Hepatic stellate cell (primary cell): ENCODE measurements around the gene RAP2A.

ENCODE experiments used
- DNase-seq: peaks from one replicate; pipeline ENCODE4 v3.0.0; 2011; ENCODE audit warnings: low spot score

RAP2A gene

DNA sequence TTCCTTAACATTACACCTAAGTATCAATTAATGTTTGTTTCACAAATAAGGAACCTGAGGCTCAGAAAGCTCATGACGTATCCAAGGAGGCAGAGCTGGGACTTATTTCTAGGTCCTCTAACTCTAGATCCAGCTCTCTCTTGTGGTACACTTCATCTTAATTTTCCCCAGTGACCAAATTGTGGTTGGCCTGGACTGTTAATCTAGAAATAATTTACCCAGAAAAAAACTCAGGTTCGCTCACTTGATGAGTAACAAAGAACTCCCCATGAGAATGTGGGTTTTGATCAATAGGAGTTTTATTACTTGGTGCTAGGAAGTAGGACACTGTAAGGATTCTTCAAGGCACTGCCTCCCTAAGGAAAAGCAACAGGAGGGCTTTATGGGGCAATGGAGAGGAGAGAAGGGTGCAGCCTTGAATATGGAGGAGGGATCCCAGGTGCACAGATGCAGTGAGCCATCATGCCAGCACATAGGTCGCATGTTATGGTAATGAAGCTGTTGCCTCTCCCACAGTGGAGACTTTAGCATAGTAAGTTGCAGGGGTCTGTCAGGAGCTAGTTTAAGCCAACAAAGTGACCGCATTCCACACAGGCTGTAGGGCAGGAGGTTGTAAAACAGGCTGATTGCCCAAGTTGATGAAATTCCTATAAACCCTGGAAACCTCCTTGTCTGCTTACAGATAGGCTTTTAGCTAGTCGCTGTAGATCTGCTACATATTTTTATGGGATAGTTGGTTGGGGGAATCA is 14.7 kb downstream of the RAP2A start:
- no peak for DNase-seq

GRCh38 chr13:97454699-97455098 is 20.7 kb downstream of the RAP2A start:
- DNase-seq = no peak

GRCh38 chr13:97456047-97456446 is 22.1 kb downstream of the RAP2A start:
- DNase-seq = no peak

DNA sequence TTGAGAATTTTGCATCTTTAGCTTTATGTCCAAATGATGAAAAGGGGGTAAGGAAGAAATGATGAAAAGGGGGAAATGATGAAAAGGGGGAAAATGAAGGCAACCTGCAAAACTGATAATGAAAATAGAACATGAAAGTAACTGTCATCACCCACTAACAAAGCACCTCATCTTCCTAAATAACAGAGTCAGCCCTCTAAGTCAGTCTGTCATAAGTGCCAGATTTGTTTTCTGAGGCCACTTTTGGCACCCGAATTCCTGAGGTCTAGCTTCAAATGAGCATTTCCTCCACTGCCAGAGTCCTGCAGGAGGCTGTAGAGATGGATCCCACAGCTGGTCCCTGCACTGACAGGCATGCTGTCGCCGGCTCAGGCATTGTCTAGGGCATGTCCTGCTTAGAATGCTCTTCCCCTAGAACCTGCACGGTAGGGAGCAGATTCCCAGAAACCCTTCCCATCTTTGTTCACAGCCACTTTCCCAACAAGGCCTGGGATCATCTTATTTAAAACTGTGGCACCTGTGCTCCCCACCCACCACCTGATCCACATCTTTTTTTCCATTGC is 25.3 kb downstream of the RAP2A start:
- no peak for DNase-seq

DNA sequence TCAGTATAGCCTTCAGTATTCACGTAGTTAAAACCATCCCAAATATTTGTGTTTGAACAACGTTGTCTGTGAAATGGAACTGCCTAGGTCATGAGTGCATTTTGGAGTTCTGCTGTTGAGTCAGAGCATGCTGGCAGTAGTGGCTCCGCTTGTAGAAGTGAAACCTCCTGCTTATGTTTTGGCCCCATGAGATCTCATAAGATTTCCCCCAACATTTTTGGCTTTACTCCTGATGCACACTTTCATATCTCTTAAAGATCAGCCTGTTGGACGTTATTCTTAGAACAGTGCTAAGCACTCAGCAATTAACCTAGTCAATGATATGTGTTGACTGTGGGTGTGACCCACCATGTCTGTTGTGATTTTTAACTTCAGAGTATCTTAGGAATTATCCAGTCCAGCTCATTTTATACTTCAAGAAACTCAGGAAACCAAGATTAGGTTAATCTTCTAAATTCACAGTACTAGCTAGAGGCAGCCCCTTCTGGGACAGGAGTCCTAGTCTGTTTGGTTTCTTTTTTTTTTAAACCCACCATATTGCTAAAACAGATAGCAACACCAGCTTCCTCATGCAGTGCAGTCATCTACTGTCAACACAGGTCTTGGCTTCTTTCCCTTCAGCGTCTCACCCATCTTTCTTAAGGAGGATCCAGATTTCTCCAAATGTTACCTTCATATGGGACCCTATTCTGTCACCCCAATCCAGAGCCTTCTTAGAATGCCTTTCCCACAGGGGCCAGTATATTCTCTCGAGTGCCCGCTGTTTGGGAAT is 26.2 kb downstream of the RAP2A start:
- no peak for DNase-seq

DNA sequence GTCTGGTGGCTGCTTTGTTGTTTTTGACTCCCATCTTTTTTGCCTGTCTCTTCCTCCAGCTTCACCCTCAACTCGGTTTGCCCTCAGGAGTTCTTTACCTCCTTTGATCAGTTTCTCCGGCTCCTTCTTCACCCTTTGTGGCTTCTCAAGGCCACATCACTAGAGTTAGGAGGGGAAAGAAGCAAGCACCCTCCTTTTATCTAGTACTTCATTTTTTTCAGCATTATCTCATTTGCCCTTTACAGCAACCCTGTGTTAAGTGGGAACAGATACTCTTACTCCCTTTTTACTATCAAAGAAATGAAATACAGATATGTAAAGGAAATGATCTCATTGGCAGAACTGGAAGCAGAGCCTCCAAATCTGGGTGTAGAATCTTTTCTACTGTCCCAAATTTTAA is 26.9 kb downstream of the RAP2A start:
- no peak for DNase-seq

- DNase-seq = no peak
Measured at GRCh38 chr13:97464561-97464960, 30.6 kb downstream of the RAP2A start.

DNA sequence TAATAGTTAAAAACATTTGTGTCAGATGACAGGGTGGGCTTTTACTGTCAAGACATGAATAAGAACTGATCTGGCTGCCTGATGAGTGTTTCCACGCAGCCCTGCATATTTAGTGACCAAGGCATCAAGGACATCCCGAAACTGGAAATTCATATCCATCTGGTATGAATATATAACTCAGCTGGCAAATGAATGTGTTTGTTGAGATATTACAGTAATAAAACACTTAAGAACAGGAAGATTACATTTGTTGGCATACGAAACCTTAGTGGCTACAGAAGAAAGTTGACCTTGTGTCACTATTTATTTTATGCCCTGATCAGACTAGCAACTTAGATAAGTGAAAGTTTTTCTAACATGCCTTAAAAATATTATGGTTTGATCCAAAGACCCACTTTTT is 32.8 kb downstream of the RAP2A start:
- DNase-seq = no peak

DNA sequence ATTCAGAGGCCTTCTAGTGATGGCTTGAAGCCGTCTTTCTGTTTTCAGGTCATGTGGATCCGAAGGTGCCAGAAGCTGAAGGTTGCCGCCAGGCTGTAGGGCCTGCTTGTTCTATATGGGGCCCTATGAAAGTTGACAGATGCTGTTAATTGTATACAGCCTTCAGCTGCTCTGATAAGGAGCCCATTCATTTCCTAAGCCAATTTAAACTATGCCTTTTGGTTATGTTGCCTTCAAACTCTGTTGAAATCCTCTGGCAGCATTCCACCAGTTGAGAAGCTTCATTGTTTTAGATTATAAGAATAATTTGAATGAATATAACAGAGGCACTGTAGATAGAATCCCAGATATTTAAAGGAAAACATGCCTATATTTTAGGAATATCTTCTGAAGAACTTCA is 34.4 kb downstream of the RAP2A start:
- no peak for DNase-seq

GRCh38 chr13:97471711-97472110 is 37.7 kb downstream of the RAP2A start:
- no peak for DNase-seq

- DNase-seq = no peak
Measured at GRCh38 chr13:97474349-97474980, 40.5 kb downstream of the RAP2A start.

DNA sequence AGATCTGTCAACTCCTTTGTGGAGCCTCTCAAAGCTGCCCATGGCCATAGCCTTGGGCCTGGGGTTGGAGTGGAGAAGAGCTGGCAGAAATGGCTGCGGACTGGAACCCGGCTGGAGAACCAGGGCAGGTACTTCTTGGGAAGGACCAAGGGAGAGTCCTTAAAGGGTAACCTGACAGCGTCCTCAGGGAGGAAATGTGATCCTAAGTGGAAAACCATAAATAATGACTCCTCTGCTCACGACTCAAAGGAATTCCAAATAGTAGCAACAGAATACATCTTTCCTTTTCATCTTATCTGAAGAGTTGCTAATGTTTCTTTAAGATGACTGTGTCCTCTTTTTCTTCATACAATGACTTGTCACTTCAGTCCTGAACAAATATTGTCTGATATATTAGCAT is 41.0 kb downstream of the RAP2A start:
- DNase-seq = no peak

DNA sequence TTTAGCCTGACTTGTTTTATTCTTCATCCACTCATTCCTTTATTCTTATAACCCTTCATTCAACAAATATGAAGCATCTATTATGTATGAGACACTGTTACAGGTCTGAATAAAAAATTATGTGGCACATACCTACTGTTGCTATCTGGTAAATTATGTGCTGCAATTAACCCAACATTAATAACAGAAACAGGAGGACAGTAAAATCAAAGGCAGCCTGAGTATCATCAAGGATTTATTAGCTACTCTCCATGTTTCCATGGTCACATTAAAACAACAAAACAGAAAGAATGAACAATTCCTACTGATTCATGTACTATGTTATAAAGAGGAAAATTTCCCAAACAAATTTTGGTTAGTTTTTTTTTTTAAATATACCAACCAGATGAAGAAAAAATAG is 43.9 kb downstream of the RAP2A start:
- no peak for DNase-seq

- no peak for DNase-seq
Measured at GRCh38 chr13:97478247-97478646, 44.3 kb downstream of the RAP2A start.

DNA sequence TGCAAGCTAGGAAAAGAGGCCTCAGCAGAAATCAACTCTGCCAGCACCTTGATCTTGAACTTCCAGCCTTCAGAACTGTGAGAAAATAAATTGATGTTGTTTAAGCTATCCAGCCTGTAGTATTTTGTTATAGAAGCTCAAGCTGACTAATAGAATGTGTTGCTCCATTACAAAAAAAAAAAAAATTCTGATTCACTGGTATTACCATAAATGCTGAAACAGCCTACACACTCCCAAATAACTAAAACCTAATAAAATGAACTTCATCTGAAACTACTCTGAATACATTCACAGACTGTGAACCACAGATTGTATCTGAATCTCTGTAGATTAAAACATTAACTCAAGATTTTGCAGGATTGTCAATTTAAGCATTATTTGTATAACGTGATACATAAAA is 49.5 kb downstream of the RAP2A start:
- no peak for DNase-seq

DNA sequence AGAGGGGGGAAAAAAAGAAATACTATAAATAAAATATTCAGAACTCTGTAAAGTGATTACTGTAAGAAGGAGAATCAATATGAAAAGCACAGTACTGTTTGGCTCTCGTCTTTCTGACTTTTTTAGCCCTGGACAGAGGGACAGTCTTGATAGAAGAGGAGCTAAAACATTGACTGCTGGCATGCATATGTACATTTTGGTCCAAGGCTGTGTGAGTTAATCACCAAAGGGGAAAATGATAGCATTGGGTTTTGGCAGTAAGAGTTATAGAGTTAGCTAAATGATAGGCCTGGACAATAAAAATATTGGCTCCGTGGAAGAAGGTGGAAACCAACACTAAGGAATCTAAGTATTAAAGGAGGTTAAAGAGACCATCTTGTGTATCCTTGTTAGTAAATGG is 50.3 kb downstream of the RAP2A start:
- no peak for DNase-seq

GRCh38 chr13:97485320-97485719 is 51.4 kb downstream of the RAP2A start:
- no peak for DNase-seq

DNA sequence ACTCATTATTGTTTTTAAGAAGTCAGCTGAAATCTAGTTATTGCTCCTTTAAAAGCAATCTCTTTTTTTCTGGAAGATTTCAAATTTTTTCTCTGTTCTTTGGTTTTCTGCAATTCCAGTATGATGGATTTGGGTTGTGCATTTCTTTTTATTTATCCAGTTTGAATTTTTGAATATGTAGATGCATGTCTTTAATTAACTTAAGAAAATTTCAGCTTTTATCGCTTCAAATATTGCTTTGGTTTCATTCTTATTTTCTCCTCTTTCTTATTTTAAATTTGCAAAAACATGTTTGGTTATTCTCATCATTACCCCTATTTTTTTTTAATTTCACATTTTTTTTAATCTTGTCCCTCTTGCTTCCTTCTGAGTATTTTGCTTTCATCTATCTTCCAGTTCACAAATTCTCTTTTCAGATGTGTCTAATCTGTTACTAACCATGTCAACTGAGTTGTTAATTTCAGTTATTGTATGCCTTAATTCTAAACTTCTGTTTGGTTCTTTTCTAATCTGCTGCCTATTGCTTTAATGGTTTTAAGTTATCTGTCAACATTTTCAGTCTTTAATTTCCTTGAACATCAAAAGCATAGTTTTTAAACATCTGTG is 56.8 kb downstream of the RAP2A start:
- no peak for DNase-seq

GRCh38 chr13:97491452-97491851 is 57.5 kb downstream of the RAP2A start:
- no peak for DNase-seq

GRCh38 chr13:97492257-97492656 is 58.3 kb downstream of the RAP2A start:
- no peak for DNase-seq

- DNase-seq = no peak
Measured at GRCh38 chr13:97492684-97493371, 58.9 kb downstream of the RAP2A start.

- no peak for DNase-seq
Measured at GRCh38 chr13:97493456-97493855, 59.5 kb downstream of the RAP2A start.
